ENCODE results near the gene R3HDM1. TPM values are rescaled to one million over a fixed set of nuclear protein-coding genes. Genes with fewer than 3 reads are reported as not detected.
"Not testable (repeated sequence)": the region's sequence is repeated elsewhere in the genome, so short reads cannot be mapped to it uniquely, and the experiment has no call there.

The R3HDM1 gene
- total RNA-seq, 3 donors from 2014 or later = 14.6 to 21.6 (median 17.7) TPM

DNA sequence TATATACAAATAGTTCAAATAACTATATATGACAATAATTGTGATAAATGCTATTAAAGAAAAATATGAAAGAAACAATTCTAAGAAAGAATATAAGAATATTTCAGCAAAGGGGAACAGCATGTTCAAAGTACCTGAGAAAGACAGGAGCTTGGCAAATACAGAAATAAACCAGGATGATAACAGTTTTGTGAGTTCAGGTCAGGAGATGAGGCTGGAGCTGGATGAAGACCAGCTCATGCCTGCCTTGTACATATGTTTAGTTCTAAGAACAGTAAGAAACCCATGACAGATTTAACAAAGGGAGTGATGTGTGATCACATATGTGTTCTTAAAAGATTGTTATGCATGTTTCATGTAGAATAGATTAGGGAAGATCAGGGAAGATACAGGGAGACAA is 98.2 kb downstream of the R3HDM1 start:
- no peak overlapping the region for H3K27ac ChIP-seq
- TF ChIP-seq, protein P1, sequence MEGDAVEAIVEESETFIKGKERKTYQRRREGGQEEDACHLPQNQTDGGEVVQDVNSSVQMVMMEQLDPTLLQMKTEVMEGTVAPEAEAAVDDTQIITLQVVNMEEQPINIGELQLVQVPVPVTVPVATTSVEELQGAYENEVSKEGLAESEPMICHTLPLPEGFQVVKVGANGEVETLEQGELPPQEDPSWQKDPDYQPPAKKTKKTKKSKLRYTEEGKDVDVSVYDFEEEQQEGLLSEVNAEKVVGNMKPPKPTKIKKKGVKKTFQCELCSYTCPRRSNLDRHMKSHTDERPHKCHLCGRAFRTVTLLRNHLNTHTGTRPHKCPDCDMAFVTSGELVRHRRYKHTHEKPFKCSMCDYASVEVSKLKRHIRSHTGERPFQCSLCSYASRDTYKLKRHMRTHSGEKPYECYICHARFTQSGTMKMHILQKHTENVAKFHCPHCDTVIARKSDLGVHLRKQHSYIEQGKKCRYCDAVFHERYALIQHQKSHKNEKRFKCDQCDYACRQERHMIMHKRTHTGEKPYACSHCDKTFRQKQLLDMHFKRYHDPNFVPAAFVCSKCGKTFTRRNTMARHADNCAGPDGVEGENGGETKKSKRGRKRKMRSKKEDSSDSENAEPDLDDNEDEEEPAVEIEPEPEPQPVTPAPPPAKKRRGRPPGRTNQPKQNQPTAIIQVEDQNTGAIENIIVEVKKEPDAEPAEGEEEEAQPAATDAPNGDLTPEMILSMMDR (IDR thresholded peaks at IDR 0.05) = no peak
- no peak for TF ChIP-seq POLR2AphosphoS5 (IDR thresholded peaks at IDR 0.05)
- TF ChIP-seq POLR2A (IDR thresholded peaks at IDR 0.05) = no peak
- no peak overlapping the region for H3K4me3 ChIP-seq
- H3K4me1 ChIP-seq = no peaks in the 10 kb centered on the region
- no peaks in the 10 kb centered on the region for H3K27me3 ChIP-seq
- DNase-seq (ENCODE audit: low spot score in 2 of 2) = no peak
- no peaks in the 10 kb centered on the region for H3K36me3 ChIP-seq
- intact Hi-C loops (cut with DNase I; ENCODE audit: low total_unique reads) = no loop called here
- H3K9me3 ChIP-seq = no peaks in the 10 kb centered on the region

DNA sequence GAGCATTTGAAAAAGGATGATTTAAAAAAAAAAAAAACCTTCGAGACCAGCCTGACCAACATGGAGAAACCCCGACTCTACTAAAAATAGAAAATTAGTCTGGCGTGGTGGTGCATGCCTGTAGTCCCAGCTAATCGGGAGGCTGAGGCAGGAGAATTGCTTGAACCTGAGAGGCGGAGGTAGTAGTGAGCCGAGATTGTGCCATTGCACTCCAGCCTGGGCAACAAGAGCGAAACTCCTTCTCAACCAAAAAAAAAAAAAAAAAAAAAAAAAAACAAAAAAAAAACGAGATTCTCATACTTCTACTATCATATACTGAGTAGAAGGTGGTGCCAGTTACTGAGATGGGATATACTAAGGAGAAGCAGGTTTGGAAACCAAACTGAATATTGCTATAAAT is 98.8 kb downstream of the R3HDM1 start:
- intact Hi-C loops (cut with DNase I; ENCODE audit: low total_unique reads); DNase-seq (ENCODE audit: low spot score in 2 of 2): not testable (repeated sequence)

DNA sequence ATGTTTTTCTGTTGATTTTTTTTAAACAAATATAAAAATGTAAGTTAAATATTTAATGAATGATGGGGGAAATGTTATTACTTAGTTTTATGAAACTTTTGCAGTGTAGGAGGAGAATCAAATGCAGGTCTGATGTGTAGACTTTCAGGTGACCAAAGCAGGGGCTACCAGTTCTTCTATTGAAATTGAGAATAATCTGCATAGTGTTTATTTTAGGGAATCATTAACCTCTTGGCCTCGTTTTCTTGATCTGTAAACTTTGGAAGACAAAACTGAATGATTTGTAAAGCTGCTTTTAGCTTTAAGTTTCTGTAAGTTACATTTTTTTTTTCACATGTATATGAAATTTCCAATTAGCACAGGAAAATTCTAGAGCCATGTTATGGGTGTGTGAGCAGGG is 99.2 kb downstream of the R3HDM1 start:
- TF ChIP-seq POLR2AphosphoS5 (IDR thresholded peaks at IDR 0.05) = no peak
- TF ChIP-seq POLR2A (IDR thresholded peaks at IDR 0.05) = no peak
- TF ChIP-seq, protein P1 (IDR thresholded peaks at IDR 0.05) = no peak
- Histone ChIP-seq H3K36me3 (no peaks in the 10 kb centered on the region), H3K9me3 (no peaks in the 10 kb centered on the region), H3K4me1 (no peaks in the 10 kb centered on the region), H3K27me3 (no peaks in the 10 kb centered on the region), H3K4me3 (no peak overlapping the region), H3K27ac (no peak overlapping the region)
- DNase-seq (ENCODE audit: low spot score in 2 of 2) = no peak
- intact Hi-C loops (cut with DNase I; ENCODE audit: low total_unique reads) = no loop called here

More for the DNA sequence above, 98.8 kb downstream of the R3HDM1 start:
- H3K4me1 ChIP-seq, H3K4me3 ChIP-seq, H3K27ac ChIP-seq, H3K36me3 ChIP-seq, H3K27me3 ChIP-seq, H3K9me3 ChIP-seq: not testable (repeated sequence)

DNA sequence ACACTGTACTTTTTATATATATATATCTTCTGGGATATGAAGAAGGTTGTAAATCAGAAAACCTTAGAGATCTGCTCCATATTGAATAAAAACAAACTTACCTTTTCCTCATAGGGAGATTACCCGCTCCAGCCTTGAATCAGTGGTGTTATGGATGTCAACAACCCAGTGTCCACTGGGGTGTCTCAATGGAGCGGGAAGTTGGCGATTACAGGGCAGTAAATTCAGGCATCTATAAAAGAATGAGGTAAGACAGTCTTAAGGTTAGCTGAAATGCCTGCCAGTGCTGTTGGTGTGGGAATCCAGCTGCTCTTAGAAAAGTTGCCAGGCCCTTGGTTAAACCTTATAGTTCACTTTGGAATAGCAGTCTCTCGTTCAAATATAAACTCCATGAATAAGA is 102.3 kb downstream of the R3HDM1 start:
- H3K4me3 ChIP-seq = no peak overlapping the region
- TF ChIP-seq POLR2A (IDR thresholded peaks at IDR 0.05) = no peak
- TF ChIP-seq, protein P1 (IDR thresholded peaks at IDR 0.05) = no peak
- TF ChIP-seq POLR2AphosphoS5 (IDR thresholded peaks at IDR 0.05) = no peak
- no peak for DNase-seq (ENCODE audit: low spot score in 2 of 2)
- no peaks in the 10 kb centered on the region for H3K27me3 ChIP-seq
- H3K4me1 ChIP-seq = no peaks in the 10 kb centered on the region
- intact Hi-C loops (cut with DNase I; ENCODE audit: low total_unique reads) = no loop called here
- no peaks in the 10 kb centered on the region for H3K9me3 ChIP-seq
- no peaks in the 10 kb centered on the region for H3K36me3 ChIP-seq
- H3K27ac ChIP-seq = no peak overlapping the region

DNA sequence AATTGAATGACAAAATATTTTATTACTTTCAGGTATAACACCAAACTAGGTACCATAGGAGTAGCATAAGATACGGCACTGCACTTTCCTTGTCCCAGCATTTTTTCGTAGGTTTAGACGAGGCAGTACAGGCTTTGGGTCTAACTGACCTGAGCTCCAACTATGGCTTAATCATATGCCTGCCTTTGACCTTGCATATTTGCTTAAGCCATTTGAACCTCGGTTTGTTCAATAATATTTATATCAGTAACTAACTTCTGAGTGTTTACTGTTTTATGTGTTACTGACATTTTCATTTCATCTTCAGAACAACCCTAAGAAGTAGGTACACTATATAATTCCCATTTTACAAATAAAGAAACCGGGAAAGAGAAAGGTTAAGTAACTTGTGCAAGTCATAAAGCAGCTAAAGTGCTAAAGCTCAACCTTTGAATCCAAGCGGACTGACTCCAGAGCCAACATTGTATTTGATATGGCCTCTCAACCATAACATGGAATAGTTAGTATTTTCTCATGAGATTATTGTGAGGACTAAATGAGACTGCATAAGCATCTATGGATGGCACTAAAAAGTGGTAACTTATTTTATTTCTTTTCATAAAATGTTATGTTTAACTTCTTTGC is 104.0 kb downstream of the R3HDM1 start:
- peaks cover 4% of the 10 kb centered on the region for H3K36me3 ChIP-seq
- no peaks in the 10 kb centered on the region for H3K4me1 ChIP-seq
- no peak overlapping the region for H3K4me3 ChIP-seq
- DNase-seq (ENCODE audit: low spot score in 2 of 2) = no peak
- intact Hi-C loops (cut with DNase I; ENCODE audit: low total_unique reads) = no loop called here
- no peak for TF ChIP-seq POLR2AphosphoS5 (IDR thresholded peaks at IDR 0.05)
- TF ChIP-seq, protein P1 (IDR thresholded peaks at IDR 0.05) = no peak
- TF ChIP-seq POLR2A (IDR thresholded peaks at IDR 0.05) = no peak
- no peak overlapping the region for H3K27ac ChIP-seq
- H3K27me3 ChIP-seq = no peaks in the 10 kb centered on the region
- H3K9me3 ChIP-seq = no peaks in the 10 kb centered on the region

DNA sequence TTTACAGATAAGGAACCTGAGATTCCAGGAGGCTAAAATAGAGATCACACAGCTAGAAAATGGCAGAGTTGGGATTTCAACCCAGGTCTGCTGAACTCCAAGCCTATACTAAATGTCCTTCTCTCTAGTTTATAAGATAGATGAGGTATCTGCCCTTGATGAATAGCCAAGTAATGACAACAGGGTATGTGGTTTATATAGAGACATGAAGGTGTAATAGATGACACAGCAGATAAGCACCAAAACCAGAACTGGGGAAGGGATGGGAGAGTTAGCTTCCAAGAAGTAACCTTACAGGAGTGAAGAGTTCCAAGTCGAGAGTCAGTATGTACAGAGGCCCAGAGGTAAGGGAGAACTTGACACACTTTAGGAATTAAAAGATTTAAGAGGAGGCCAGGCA is 105.7 kb downstream of the R3HDM1 start:
- no peak for TF ChIP-seq POLR2AphosphoS5 (IDR thresholded peaks at IDR 0.05)
- TF ChIP-seq POLR2A (IDR thresholded peaks at IDR 0.05) = no peak
- TF ChIP-seq, protein P1 (IDR thresholded peaks at IDR 0.05) = no peak
- H3K27me3 ChIP-seq = no peaks in the 10 kb centered on the region

More for the DNA sequence above, 105.7 kb downstream of the R3HDM1 start:
- Histone ChIP-seq H3K9me3 (no peaks in the 10 kb centered on the region), H3K4me1 (no peaks in the 10 kb centered on the region), H3K4me3 (no peak overlapping the region), H3K36me3 (peaks cover 6% of the 10 kb centered on the region), H3K27ac (no peak overlapping the region)
- no peak for DNase-seq (ENCODE audit: low spot score in 2 of 2)
- intact Hi-C loops (cut with DNase I; ENCODE audit: low total_unique reads) = no loop called here
